NCI-H526 treated with DMSO at 0.1 percent for 48 hours (cell line): ENCODE data around the gene PFKFB3.

Experiments
- DNase-seq: peaks from one replicate; lab custom pipeline; 2025; lab: John Stamatoyannopoulos, UW

Gene PFKFB3

DNA sequence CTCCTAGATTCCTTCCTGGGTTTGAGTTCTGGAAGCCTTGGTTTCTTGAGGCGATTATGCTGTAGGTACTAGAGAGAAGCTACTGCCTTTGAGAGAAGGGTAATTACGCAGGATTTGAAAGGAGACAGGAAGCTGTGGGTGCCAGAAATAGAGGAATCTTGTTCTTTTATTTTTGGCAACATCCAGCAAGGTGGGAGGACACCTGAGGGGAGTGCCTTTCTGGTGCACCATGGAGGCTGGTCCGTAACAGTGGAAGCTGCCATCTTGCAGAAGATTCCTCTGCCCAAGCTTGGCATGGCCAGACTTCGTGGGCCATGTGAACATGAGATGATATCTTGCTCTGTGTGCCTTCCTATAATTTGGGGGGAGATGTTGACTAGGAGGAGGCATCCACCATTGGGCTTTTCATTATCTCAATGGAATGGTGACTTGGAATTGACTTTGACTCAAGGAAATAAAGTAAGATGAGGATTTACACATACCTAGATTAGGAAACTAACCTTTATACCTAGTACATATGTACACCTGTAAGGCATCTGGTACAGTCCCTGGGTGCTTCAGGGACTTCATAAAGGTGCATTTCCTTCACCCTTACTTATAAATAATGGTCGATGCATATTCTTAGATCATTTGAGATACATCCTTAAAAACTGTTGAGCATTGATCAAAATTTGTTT, 98.2 kb downstream of the PFKFB3 start:
- DNase-seq, result no peak

DNA sequence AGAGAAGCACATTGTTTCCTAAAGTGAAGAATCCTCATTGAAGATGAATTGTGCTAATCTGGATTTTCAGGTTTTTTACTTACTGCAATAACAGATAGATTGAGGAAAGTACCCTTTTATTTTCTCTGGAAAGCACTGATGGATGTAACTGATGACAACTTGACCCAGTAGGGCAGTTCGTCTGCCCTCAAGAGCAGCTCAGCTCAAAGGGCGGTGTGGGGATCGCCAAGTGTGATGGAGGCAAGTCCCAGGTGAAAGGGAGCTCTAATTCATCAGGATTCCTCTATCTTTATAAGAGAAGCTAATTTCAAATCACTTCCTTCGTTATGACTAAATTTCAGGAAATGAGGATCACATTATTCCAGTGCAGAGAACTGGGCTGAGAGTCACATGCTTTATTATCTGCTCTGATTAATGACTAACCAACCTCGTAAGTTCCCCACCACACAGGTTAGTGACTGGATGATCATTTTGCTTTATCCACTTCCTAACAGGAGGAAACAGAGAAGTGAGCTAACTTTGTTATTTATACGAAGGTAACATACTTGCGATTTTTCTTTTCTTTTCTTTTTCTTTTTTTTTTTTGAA, 98.8 kb downstream of the PFKFB3 start:
- no peak for DNase-seq
